ENCODE results near the gene STXBP4.

DNA sequence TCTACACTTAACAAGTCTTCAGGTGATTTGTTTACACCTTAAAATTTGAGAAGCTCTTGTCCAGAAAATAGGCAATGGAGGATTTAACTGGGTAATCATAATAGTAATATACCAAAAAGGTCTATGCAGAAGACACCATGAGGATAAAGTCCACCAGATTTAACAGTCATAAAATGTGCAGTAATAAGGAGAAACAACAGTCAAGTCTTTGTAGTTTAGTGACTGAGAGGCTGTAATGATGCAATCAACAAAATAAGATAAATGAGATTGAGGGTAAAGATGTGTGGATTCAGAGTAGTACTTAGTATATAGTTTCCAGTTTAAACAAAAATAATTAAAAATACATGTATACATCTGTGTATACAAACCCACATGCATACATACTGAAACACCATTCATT is 91.2 kb downstream of the STXBP4 start:
- TF ChIP-seq, protein P1, sequence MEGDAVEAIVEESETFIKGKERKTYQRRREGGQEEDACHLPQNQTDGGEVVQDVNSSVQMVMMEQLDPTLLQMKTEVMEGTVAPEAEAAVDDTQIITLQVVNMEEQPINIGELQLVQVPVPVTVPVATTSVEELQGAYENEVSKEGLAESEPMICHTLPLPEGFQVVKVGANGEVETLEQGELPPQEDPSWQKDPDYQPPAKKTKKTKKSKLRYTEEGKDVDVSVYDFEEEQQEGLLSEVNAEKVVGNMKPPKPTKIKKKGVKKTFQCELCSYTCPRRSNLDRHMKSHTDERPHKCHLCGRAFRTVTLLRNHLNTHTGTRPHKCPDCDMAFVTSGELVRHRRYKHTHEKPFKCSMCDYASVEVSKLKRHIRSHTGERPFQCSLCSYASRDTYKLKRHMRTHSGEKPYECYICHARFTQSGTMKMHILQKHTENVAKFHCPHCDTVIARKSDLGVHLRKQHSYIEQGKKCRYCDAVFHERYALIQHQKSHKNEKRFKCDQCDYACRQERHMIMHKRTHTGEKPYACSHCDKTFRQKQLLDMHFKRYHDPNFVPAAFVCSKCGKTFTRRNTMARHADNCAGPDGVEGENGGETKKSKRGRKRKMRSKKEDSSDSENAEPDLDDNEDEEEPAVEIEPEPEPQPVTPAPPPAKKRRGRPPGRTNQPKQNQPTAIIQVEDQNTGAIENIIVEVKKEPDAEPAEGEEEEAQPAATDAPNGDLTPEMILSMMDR (IDR thresholded peaks at IDR 0.05): no peak
- TF ChIP-seq POLR2A (IDR thresholded peaks at IDR 0.05) (no peak), POLR2AphosphoS5 (IDR thresholded peaks at IDR 0.05) (no peak), EP300 (IDR thresholded peaks at IDR 0.05) (no peak)
